HG02852 (cell line): ENCODE results near the gene ZNF420.

Experiments used
- ATAC-seq: cut with Tn5 transposase; IDR thresholded peaks from one replicate; pipeline ENCODE4 v1.9.1; 2021; ENCODE audit warnings: mild to moderate bottlenecking, moderate library complexity; ENCODE audit not compliant: unreplicated experiment

ZNF420 gene

DNA sequence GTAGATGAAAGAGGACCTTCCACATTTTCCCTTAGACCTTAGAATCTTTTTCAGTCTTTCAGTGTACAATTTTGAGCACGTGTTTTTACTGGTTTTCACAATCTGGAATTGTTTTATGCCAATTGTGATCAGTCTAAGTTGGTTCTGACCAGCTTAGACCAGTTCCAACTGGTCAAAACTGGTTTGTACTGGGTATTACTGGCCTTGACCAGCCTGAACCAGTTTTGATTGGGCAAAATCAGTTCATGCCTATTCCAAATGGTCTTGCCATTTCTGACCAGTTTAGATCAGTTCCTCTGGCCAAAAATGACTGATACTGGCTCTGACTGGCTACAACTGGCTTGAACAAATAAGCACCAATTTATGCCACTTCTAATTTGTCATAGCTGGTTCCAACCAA lies 57.9 kb downstream of the ZNF420 start:
- ATAC-seq, result no peak

GRCh38 chr19:37148214-37148613 lies 70.0 kb downstream of the ZNF420 start:
- ATAC-seq, result no peak

- ATAC-seq, result no peak
Observed at GRCh38 chr19:37160153-37160552, 81.9 kb downstream of the ZNF420 start.

GRCh38 chr19:37165635-37166034 lies 87.4 kb downstream of the ZNF420 start:
- ATAC-seq, result no peak

- ATAC-seq, result peak; percentile 97
Observed at GRCh38 chr19:37172368-37173366, 94.4 kb downstream of the ZNF420 start, which contains the start of gene ZNF585A. Gene ZNF585A (minus strand): TSS chr19:37172695. CDS start chr19:37169910, 2,785 bp downstream.
